Ovary (tissue), 9 donors: ENCODE results near the gene CASTOR1. TPM values are rescaled to one million over a fixed set of nuclear protein-coding genes. Genes with fewer than 3 reads are reported as not detected.

Source experiments
- DNase-seq, 5 donors: peaks; one replicate each; pipeline ENCODE4 v3.0.0-alpha.2; 2019 to 2020
- H3K27ac ChIP-seq, 2 donors: fragments of 200-600 bp; one replicate each; pipeline versions ENCODE4 v1.5.1 to v1.8.0; 2019 to 2022
- H3K27me3 ChIP-seq: fragments of 200-600 bp; one replicate; pipeline ENCODE4 v1.8.0; 2022
- H3K36me3 ChIP-seq: fragments of 200-600 bp; sonication (generic); one replicate; pipeline ENCODE4 v1.5.1; 2019
- H3K4me1 ChIP-seq: one replicate; pipeline ENCODE4 v1.8.1; 2013; ENCODE audit warnings: mild to moderate bottlenecking, moderate library complexity; ENCODE audit not compliant: insufficient read depth
- H3K4me3 ChIP-seq: fragments of 200-600 bp; sonication (generic); one replicate; pipeline ENCODE4 v1.5.1; 2017
- H3K9me3 ChIP-seq, 2 donors: fragments of 200-600 bp in 1 of 2; sonication (generic) in 1 of 2; one replicate each; pipeline versions ENCODE4 v1.5.1 to v1.8.1; 2013 to 2019; ENCODE audit warnings: mild to moderate bottlenecking in 1 of 2, moderate library complexity in 1 of 2
- CTCF ChIP-seq, 3 donors: fragments of 450-650 bp in 2 of 3; fragments of 200-600 bp in 1 of 3; IDR thresholded peaks; one replicate each; pipeline versions ENCODE4 v1.5.1 to v1.8.0; 2016 to 2022; ENCODE audit warnings: antibody characterized with exemption in 3 of 3, mild to moderate bottlenecking in 1 of 3
- EP300 ChIP-seq: sonication (generic); formaldehyde crosslinking; IDR thresholded peaks from one replicate; pipeline ENCODE4 v1.6.1; 2017; ENCODE audit warnings: antibody characterized with exemption
- POLR2A ChIP-seq: fragments of 450-650 bp; IDR thresholded peaks from one replicate; pipeline ENCODE4 v1.6.1; 2017; ENCODE audit warnings: antibody characterized with exemption, mild to moderate bottlenecking, moderate library complexity
- WGBS, 3 donors: extraction: QIAGEN DNeasy Blood & Tissue Kit in 1 of 3; methylation state at CpG; one replicate each; pipeline versions ENCODE4 v1.1.5 to v1.1.7; 2013 to 2017; 5-methylcytosine and 5-hydroxymethylcytosine counted together
- intact Hi-C, 4 donors: fragments of 100-400 bp; cut with DNase I; formaldehyde crosslinking; loops; one replicate each; pipeline versions ENCODE4 v1.11.0 to v1.15.1; 2022 to 2023
- polyA plus RNA-seq, 2 donors: library from polyadenylated mRNA; stranded (reverse); fragments of 200-250 nt in 1 of 2; fragments of 350-450 nt in 1 of 2; fragmentation: Illumina TruSeq in 1 of 2; extraction: RNeasy Lipid Tissue Mini Kit (QIAGEN cat#74804) in 1 of 2; gene quantifications; one replicate each; pipeline ENCODE4 v1.2.3, GENCODE V29; 2013 to 2014
- total RNA-seq, 7 donors: library from RNA; depleted of rRNA in 2 of 7; stranded (reverse); fragments of >200 nt in 2 of 7; fragmentation: NEBNext Ultra II Directional in 3 of 7; extraction: Animal tissue kit (Norgen Biotek cat#: 25700) in 3 of 7; gene quantifications; one replicate each; pipeline versions ENCODE4 v1.1.0 to v1.2.4, GENCODE V29; 2016 to 2023
- donor health status: DM: no; HTN: no; CAD: no; lungs with moderate emphysema.
- donor health status: DM: no; HTN: no; CAD: no.
- donor health status: Bipolar disorder and iron deficiency.
- donor health status: DM: yes; HTN: yes; CAD: no.
- donor health status: DM: no; HTN: no; CAD: no.
- donor health status: DM: yes; HTN: yes; CAD: no.

CASTOR1 gene
- total and polyA plus RNA-seq, 9 donors: 3.1 to 31.2 (median 20.6) TPM

GRCh38 chr22:30336752-30337460 lies 47.6 kb upstream of the CASTOR1 start:
- TF ChIP-seq EP300: no peak
- no peak for TF ChIP-seq POLR2A
- TF ChIP-seq CTCF (IDR thresholded peaks at IDR 0.05): no peak
- Histone ChIP-seq H3K4me1 (no peaks in the 10 kb centered on the region), H3K27me3 (no peaks in the 10 kb centered on the region), H3K4me3 (no peak overlapping the region), H3K36me3 (no peaks in the 10 kb centered on the region), H3K9me3 (no peaks in the 10 kb centered on the region), H3K27ac (no peak overlapping the region)
- DNase-seq: no peak
- intact Hi-C loops: no loop called here
- WGBS, 3 donors: 94 to 97% (median 96%) methylated on average over 4 of the region's 4 CpGs

- no peaks in the 10 kb centered on the region for H3K36me3 ChIP-seq
- no peak overlapping the region for H3K27ac ChIP-seq
- intact Hi-C loops: no loop called here
Observed at GRCh38 chr22:30335236-30335635, 45.9 kb upstream of the CASTOR1 start.

GRCh38 chr22:30334646-30335045 lies 45.3 kb upstream of the CASTOR1 start:
- intact Hi-C loops: no loop called here
- H3K27ac ChIP-seq: no peak overlapping the region
- no peaks in the 10 kb centered on the region for H3K4me1 ChIP-seq
- TF ChIP-seq EP300: no peak
- no peak for TF ChIP-seq POLR2A
- TF ChIP-seq CTCF (IDR thresholded peaks at IDR 0.05): no peak
- H3K27me3 ChIP-seq: no peaks in the 10 kb centered on the region
- no peak overlapping the region for H3K4me3 ChIP-seq
- DNase-seq: no peak
- 87 to 96% (median 90%) methylated on average over 4 of the region's 4 CpGs for WGBS, 3 donors
- no peaks in the 10 kb centered on the region for H3K9me3 ChIP-seq
- no peaks in the 10 kb centered on the region for H3K36me3 ChIP-seq

More at GRCh38 chr22:30335236-30335635, 45.9 kb upstream of the CASTOR1 start:
- Histone ChIP-seq H3K4me1 (no peaks in the 10 kb centered on the region), H3K27me3 (no peaks in the 10 kb centered on the region), H3K4me3 (no peak overlapping the region), H3K9me3 (no peaks in the 10 kb centered on the region)
- 93 to 100% (median 100%) methylated on average over 1 of the region's 1 CpG for WGBS, 3 donors
- DNase-seq: no peak
- TF ChIP-seq POLR2A (no peak), EP300 (no peak), CTCF (IDR thresholded peaks at IDR 0.05) (no peak)

- intact Hi-C loops: no loop called here
- Histone ChIP-seq H3K4me1 (no peaks in the 10 kb centered on the region), H3K4me3 (no peak overlapping the region), H3K27me3 (no peaks in the 10 kb centered on the region), H3K36me3 (no peaks in the 10 kb centered on the region), H3K27ac (no peak overlapping the region), H3K9me3 (no peaks in the 10 kb centered on the region)
- 73 to 81% (median 81%) methylated on average over 3 of the region's 3 CpGs for WGBS, 3 donors
- TF ChIP-seq POLR2A (no peak), EP300 (no peak), CTCF (IDR thresholded peaks at IDR 0.05) (no peak)
- no peak for DNase-seq
Observed at GRCh38 chr22:30333707-30334087, 44.4 kb upstream of the CASTOR1 start.
